Adrenal gland (tissue), 5 donors: ENCODE measurements around the gene MSRB3.

Experiments used
- POLR2A ChIP-seq, 2 donors: fragments of 450-650 bp; IDR thresholded peaks; one replicate each; pipeline ENCODE4 v1.6.1; 2017; ENCODE audit warnings: antibody characterized with exemption in 2 of 2, mild to moderate bottlenecking in 2 of 2, moderate library complexity in 1 of 2
- TF ChIP-seq, protein P1 (sequence below), 6 experiments: fragments of 450-650 bp in 4 of 6; fragments of 200-600 bp in 2 of 6; sonication (generic) in 1 of 6; IDR thresholded peaks; 1 replicate in 5 of 6; 2 replicates in 1 of 6; pipeline versions ENCODE4 v1.5.1 to v1.8.0; 2016 to 2021; ENCODE audit warnings: antibody characterized with exemption in 6 of 6, mild to moderate bottlenecking in 2 of 6, moderate library complexity in 1 of 6
- donor health status: DM: no; HTN: no; CAD: no.

DNA sequence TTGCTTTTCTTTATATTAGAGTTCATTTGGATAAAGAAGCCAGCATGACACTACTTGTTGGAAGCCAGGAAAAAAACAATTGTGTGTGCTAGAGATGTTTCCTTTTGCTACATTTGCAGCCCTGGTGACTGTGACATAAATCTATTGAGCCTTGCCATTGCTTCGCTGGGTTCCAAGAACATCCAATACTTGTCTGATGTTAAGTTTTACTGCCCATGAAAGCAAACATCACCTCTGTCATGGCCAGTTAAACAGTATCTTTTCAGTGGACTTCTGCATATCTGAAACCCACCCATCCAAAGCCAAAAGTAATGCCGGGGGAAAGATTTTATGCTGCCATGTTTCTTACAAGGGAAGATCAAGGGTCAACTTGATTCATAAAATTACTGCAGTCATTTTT is 184.0 kb downstream of the MSRB3 start:
- TF ChIP-seq, protein P1, sequence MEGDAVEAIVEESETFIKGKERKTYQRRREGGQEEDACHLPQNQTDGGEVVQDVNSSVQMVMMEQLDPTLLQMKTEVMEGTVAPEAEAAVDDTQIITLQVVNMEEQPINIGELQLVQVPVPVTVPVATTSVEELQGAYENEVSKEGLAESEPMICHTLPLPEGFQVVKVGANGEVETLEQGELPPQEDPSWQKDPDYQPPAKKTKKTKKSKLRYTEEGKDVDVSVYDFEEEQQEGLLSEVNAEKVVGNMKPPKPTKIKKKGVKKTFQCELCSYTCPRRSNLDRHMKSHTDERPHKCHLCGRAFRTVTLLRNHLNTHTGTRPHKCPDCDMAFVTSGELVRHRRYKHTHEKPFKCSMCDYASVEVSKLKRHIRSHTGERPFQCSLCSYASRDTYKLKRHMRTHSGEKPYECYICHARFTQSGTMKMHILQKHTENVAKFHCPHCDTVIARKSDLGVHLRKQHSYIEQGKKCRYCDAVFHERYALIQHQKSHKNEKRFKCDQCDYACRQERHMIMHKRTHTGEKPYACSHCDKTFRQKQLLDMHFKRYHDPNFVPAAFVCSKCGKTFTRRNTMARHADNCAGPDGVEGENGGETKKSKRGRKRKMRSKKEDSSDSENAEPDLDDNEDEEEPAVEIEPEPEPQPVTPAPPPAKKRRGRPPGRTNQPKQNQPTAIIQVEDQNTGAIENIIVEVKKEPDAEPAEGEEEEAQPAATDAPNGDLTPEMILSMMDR (IDR thresholded peaks at IDR 0.05), result no peak
- no peak for TF ChIP-seq POLR2A (IDR thresholded peaks at IDR 0.05)
